ENCODE measurements around the gene OTUD5.

The OTUD5 gene

DNA sequence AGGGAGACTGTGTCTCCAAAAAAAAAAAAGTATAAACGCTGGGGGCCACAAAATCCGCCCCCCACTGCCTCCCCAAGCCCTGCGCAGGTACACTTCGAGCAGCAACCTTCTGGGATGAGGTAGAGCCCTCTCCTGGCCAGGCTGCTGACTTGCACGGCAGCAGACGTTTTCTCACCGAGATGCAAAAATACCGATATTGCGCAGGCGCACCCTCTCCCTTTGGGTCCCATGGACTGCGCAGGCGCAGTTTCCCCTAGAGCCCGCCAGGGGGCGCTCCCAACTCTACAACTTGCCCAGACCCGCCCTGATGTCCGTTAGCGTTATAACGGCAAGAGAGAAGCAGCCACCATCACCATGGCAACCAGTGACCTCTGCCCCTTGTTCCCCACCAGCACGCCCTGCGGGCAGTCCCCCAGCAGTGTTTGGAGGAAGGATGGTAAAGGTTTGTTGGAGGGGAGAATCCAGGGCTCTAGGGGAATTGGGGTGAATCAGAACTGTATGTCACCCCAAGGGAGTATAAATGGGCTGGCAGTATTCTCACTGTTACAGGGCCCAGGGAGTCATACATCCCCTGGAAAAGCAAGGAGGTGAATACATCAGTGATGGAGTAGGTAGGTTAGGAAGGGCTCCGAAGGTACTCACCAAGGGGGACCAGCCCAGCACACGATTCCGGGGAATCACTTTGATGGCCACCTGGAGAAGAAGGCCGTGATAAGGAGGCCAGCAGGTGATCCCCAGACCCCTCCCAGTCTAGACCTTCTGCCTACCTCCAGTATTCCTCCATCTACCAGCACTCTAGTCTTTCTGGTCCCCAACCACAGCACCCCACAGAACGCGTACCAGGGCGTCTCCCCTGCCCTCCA is 40.0 kb downstream of the OTUD5 start:
- TF ChIP-seq CTCF (IDR thresholded peaks at IDR 0.05; ENCODE audit: low read depth, low read length), result peak; percentile 77
- no peak overlapping the region; the same call in 1 of the 2 replicates for H3K4me3 ChIP-seq (ENCODE audit: low read depth, low read length)

DNA sequence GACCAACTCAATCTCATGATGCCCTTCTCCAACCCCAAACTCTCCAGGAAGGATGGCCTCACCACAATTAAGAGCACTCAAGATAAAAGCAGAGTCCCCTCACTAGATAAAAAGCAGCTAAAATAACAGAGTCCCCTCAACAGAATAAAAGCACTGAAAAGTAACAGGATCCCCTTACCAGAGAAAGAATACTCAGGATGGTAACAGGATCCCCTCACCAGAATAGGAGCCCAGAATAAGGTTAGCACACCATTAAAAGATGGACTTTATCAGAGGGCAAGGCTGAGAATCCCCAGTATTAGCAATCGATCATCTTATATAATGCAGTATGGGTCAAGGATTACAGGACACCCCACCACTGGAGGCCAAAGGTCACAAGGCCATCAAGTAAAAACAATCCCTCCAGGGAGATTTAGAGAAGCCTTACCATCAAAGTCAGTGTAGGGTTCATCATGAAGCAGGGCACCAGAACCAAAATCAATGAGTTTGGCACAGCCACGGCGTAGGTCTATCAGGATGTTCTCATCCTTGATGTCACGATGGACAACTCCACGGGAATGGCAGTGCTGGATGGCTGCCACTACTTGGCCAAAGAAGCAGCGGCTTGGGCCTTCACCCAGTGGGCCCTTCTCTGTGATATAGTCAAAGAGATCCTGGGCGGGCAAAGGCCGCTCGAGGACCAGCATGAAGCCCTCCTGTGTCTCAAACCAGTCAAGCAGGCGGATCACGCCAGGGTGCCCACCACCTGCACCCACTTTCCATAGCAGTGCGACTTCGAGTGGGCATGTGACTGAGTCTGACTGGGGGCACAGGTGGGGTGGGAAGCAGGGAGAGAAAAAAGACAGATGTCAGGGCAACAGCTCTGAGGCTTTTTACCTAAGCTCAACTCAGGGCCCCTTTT is 42.6 kb downstream of the OTUD5 start:
- TF ChIP-seq CTCF (IDR thresholded peaks at IDR 0.05; ENCODE audit: low read depth, low read length), result no peak

GRCh38 chrX:48913605-48914366 is 43.6 kb downstream of the OTUD5 start:
- H3K4me3 ChIP-seq (ENCODE audit: low read depth, low read length), result no peak overlapping the region
- TF ChIP-seq CTCF (IDR thresholded peaks at IDR 0.05; ENCODE audit: low read depth, low read length), result no peak

More for the DNA sequence above, 42.6 kb downstream of the OTUD5 start:
- H3K4me3 ChIP-seq (ENCODE audit: low read depth, low read length), result no peak overlapping the region

DNA sequence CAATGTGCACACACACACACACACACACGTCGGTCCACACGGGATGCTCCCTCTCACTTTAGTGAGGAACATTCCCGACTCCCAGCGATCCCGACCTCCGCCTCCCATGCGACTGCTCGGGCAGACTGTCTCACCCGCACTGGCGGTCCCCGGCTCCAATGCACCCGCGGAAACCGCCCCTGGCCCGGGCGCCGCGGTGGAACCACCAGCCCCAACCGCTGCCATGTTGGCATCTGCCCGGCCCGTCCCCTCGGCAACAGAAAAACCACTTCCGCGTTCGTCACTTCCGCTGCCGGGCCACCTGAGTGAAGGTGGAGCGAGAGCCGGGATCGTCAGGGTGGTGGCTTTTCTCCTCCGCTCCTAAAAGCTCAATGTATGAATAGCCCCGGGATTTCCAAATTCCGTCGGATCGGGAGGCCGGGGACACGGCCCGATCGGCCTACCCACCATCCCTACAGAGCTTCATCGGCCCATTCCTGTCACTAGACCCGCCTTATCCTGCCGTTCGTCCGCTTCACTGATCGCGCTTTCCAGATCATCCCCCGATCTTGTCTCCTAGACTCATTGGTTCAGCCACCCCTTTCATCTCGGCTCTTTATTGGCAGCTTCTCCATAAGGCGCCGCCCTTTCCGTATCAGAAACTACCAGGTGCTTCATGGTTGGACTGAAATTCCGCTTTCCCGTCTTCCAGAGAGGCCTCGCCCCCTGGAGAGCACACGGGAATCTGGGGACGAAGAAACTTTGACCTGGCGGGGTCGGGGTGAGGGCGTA is 45.8 kb downstream of the OTUD5 start, which contains the start of gene SLC35A2:
TSS of gene SLC35A2 (minus strand) at position 235 of the 771 bp plus-strand sequence. CDS start at position 225, 10 bp downstream.
- no peak for TF ChIP-seq CTCF (IDR thresholded peaks at IDR 0.05; ENCODE audit: low read depth, low read length)
- peak within 1 kb of the TSS; percentile 78 for H3K4me3 ChIP-seq (ENCODE audit: low read depth, low read length)

- TF ChIP-seq CTCF (IDR thresholded peaks at IDR 0.05; ENCODE audit: low read depth, low read length), result no peak
- H3K4me3 ChIP-seq (ENCODE audit: low read depth, low read length), result peak overlapping the region; percentile 78
Measured at GRCh38 chrX:48910926-48911411, 46.4 kb downstream of the OTUD5 start.

DNA sequence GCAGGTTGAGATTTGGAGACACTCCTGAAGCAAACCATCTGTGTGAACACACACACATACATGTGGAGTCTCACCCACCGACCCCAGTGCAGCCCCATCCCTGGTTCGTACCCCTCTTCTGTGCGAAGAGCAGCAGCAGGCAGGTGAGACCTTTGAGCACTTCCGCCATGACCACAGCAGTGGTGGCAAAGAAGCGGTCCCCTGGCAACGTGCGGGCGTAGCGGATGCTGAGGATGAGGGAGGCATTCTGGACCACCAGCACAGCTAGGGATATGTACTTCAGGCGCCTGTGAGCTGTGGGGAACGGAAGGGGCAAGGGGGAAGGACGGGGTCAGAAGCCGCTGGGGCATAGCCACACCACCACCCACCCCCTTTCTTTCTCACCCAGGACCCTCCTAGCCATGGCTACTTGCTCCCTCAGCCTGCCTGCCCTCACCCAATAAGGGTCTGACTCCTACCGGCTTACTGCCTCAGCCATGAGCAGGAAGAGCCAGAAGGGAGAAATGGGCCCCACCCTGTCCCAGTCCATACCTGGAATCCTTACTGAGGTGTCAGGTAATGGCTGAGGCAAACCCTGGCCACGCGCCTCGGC is 47.6 kb downstream of the OTUD5 start:
- TF ChIP-seq CTCF (IDR thresholded peaks at IDR 0.05; ENCODE audit: low read depth, low read length), result no peak
- no peak overlapping the region for H3K4me3 ChIP-seq (ENCODE audit: low read depth, low read length)

Measured in WI38 (cell line).